HepG2 (cell line): ENCODE measurements around the gene ACTN1. TPM values are rescaled to one million over a fixed set of nuclear protein-coding genes. Genes with fewer than 3 reads are reported as not detected.

Experiments
- ATAC-seq: fragments of 200-7000 bp; cut with Tn5 transposase; 3 replicates; pipeline ENCODE4 v1.9.1; 2020; ENCODE audit warnings: mild to moderate bottlenecking, moderate library complexity
- BruUV-seq: library from RNA; stranded (reverse); fragments of 400-500 nt; replicated peaks from 2 replicates; lab custom pipeline; 2021; lab: Mats Ljungman, UMichigan
- CTCF ChIA-PET: fragments of 300-600 bp; formaldehyde crosslinking; extraction: SDS; loops from one replicate; lab custom pipeline; 2021; ENCODE audit warnings: low total read pairs, inconsistent platforms, low intra/inter-chr PET ratio; lab: Yijun Ruan, JAX
- POLR2A ChIA-PET: fragments of 350-600 bp; sonication (Branson Sonifier 250); formaldehyde crosslinking; loops from one replicate; lab custom pipeline; 2020; ENCODE audit warnings: antibody characterized with exemption, inconsistent platforms; lab: Yijun Ruan, JAX
- DNase-seq: peaks from one replicate; pipeline ENCODE4 v3.0.0-alpha.2; 2015; ENCODE audit warnings: low spot score
- FAIRE-seq: peaks from 3 replicates; lab custom pipeline; 2011; peaks lifted over from hg19 to GRCh38; lab: Jason Lieb, UNC
- H2AFZ ChIP-seq: one replicate; pipeline ENCODE4 v1.6.1; 2011; ENCODE audit warnings: low read length, inconsistent platforms
- H3K27ac ChIP-seq: fragments of 300-600 bp; 3 replicates; pipeline ENCODE4 v1.8.0; 2011; ENCODE audit warnings: mixed run types, mild to moderate bottlenecking, mixed read lengths, low read length, inconsistent platforms; ENCODE audit not compliant: insufficient read depth; ENCODE audit errors: extremely low read length
- H3K27me3 ChIP-seq, 2 experiments: fragments of 200-600 bp in 1 of 2; 2 replicates in 1 of 2; 3 replicates in 1 of 2; pipeline versions ENCODE4 v1.6.0 to v1.8.0; 2011; ENCODE audit warnings: low read length in 2 of 2, mild to moderate bottlenecking in 2 of 2, moderate library complexity in 2 of 2, inconsistent platforms in 1 of 2; ENCODE audit not compliant: insufficient read depth in 2 of 2, control insufficient read depth in 1 of 2
- H3K36me3 ChIP-seq, 2 experiments: fragments of 200-600 bp in 1 of 2; replicated peaks in 1 of 2; 2 replicates in 1 of 2; 3 replicates in 1 of 2; pipeline versions ENCODE4 v1.5.1 to v1.8.0; 2011; ENCODE audit warnings: low read length in 2 of 2, inconsistent platforms in 1 of 2; ENCODE audit not compliant: insufficient read depth in 2 of 2, control insufficient read depth in 1 of 2
- H3K4me1 ChIP-seq: 2 replicates; pipeline ENCODE4 v1.5.1; 2012; ENCODE audit warnings: low read length, inconsistent platforms; ENCODE audit not compliant: insufficient read depth
- H3K4me2 ChIP-seq: 2 replicates; pipeline ENCODE4 v1.6.0; 2011; ENCODE audit warnings: low read depth, low read length, inconsistent platforms
- H3K4me3 ChIP-seq, 3 experiments: fragments of 200-600 bp in 1 of 3; sonication (generic), shearing (Covaris generic) in 1 of 3; replicated peaks in 1 of 3; 2 replicates each; pipeline ENCODE4 v1.5.1; 2011 to 2016; ENCODE audit warnings: low read length in 3 of 3, inconsistent platforms in 2 of 3, low read depth in 2 of 3, mild to moderate bottlenecking in 2 of 3, control low read depth in 1 of 3, mixed read lengths in 1 of 3; ENCODE audit not compliant: insufficient read depth in 1 of 3
- H3K79me2 ChIP-seq: one replicate; pipeline ENCODE4 v1.6.1; 2011; ENCODE audit warnings: low read length, inconsistent platforms; ENCODE audit not compliant: insufficient read depth
- H3K9ac ChIP-seq: 2 replicates; pipeline ENCODE4 v1.6.0; 2011; ENCODE audit warnings: mild to moderate bottlenecking, low read depth, low read length, inconsistent platforms; ENCODE audit not compliant: insufficient read depth
- H3K9me3 ChIP-seq: 2 replicates; pipeline ENCODE4 v1.5.1; 2012; ENCODE audit warnings: mild to moderate bottlenecking, low read length
- H4K20me1 ChIP-seq: 2 replicates; pipeline ENCODE4 v1.6.0; 2011; ENCODE audit warnings: inconsistent platforms, mild to moderate bottlenecking, low read length, moderate library complexity; ENCODE audit not compliant: insufficient read depth
- ELF3 ChIP-seq: IDR thresholded peaks from 2 replicates; pipeline ENCODE4 v1.6.1; 2016; ENCODE audit warnings: missing genetic modification reagents, missing compliant biosample characterization
- HDAC1 ChIP-seq: sonication (generic); formaldehyde crosslinking; IDR thresholded peaks from 2 replicates; pipeline ENCODE4 v1.5.1; 2020; ENCODE audit warnings: mild to moderate bottlenecking, missing genetic modification reagents
- HNF4A ChIP-seq: sonication (generic); formaldehyde crosslinking; IDR thresholded peaks from 2 replicates; pipeline ENCODE4 v1.4.0; 2020; ENCODE audit warnings: missing genetic modification reagents
- HOXA3 ChIP-seq: sonication (generic); formaldehyde crosslinking; IDR thresholded peaks from 2 replicates; pipeline ENCODE4 v1.5.0; 2020; ENCODE audit warnings: missing genetic modification reagents
- MAX ChIP-seq: IDR thresholded peaks from 2 replicates; pipeline ENCODE4 v1.6.1; 2012; ENCODE audit warnings: inconsistent platforms
- SALL1 ChIP-seq: sonication (generic); formaldehyde crosslinking; IDR thresholded peaks from 2 replicates; pipeline ENCODE4 v1.8.0; 2022; ENCODE audit warnings: mild to moderate bottlenecking, missing genetic modification reagents
- SKI ChIP-seq: fragments of 450-650 bp; IDR thresholded peaks from one replicate; pipeline ENCODE4 v1.6.1; 2018; ENCODE audit warnings: mild to moderate bottlenecking; ENCODE audit not compliant: partially characterized antibody
- TOE1 ChIP-seq: sonication (generic); formaldehyde crosslinking; IDR thresholded peaks from 2 replicates; pipeline ENCODE4 v1.4.0; 2020; ENCODE audit warnings: mild to moderate bottlenecking, missing genetic modification reagents
- UBTF ChIP-seq: sonication (generic); formaldehyde crosslinking; IDR thresholded peaks from 2 replicates; pipeline ENCODE4 v1.4.0; 2020; ENCODE audit warnings: mild to moderate bottlenecking, missing genetic modification reagents
- ZBTB38 ChIP-seq: sonication (generic); formaldehyde crosslinking; IDR thresholded peaks from 2 replicates; pipeline ENCODE4 v1.5.1; 2020; ENCODE audit warnings: mild to moderate bottlenecking, missing genetic modification reagents
- ZFP91 ChIP-seq: sonication (generic); formaldehyde crosslinking; IDR thresholded peaks from 2 replicates; pipeline ENCODE4 v1.9.0; 2022; ENCODE audit warnings: missing genetic modification reagents, mild to moderate bottlenecking, borderline replicate concordance
- ZMYM4 ChIP-seq: sonication (generic); formaldehyde crosslinking; IDR thresholded peaks from 2 replicates; pipeline ENCODE4 v1.8.1; 2023; ENCODE audit warnings: mild to moderate bottlenecking, missing genetic modification reagents
- ZNF292 ChIP-seq: sonication (generic); formaldehyde crosslinking; IDR thresholded peaks from 2 replicates; pipeline ENCODE4 v1.8.1; 2022; ENCODE audit warnings: mild to moderate bottlenecking, low read depth, missing genetic modification reagents, borderline replicate concordance
- ZNF710 ChIP-seq: sonication (generic); formaldehyde crosslinking; IDR thresholded peaks from 2 replicates; pipeline ENCODE4 v1.5.0; 2020; ENCODE audit warnings: mild to moderate bottlenecking, missing genetic modification reagents, borderline replicate concordance
- WGBS: methylation state at CpG from one replicate; pipeline ENCODE4 v1.1.6; 2017; ENCODE audit warnings: low lambda C conversion rate; 5-methylcytosine and 5-hydroxymethylcytosine counted together
- in situ Hi-C: cut with HindIII; loops from 2 replicates; pipeline ENCODE4 v1.10.0; 2017; ENCODE audit warnings: low pct_unique_long_range_greater_than_20kb; ENCODE audit not compliant: extremely low pct_ligation_motif_present
- intact Hi-C: fragments of 100-400 bp; cut with micrococcal nuclease; formaldehyde crosslinking; loops from one replicate; pipeline ENCODE4 v1.10.0; 2022; ENCODE audit not compliant: unreplicated experiment
- polyA plus RNA-seq, 8 experiments: library from polyadenylated mRNA; depleted of rRNA in 3 of 8; stranded (reverse) in 7 of 8; unstranded in 1 of 8; fragments of >200 nt; fragmentation: Illumina TruSeq in 4 of 8; extraction: Trizol in 4 of 8; gene quantifications; 2 replicates each; pipeline versions ENCODE4 v1.2.1 to v1.2.3, GENCODE V29; 2011 to 2016; ENCODE audit warnings: low read depth in 4 of 8, missing spikeins in 1 of 8, mixed read lengths in 1 of 8; ENCODE audit not compliant: insufficient read depth in 1 of 8
- total RNA-seq, 5 experiments: library from RNA; depleted of rRNA; stranded (reverse); fragments of >200 nt; fragmentation: Illumina TruSeq; extraction: Trizol; gene quantifications; 2 replicates each; pipeline ENCODE4 v1.2.3, GENCODE V29; 2016; ENCODE audit warnings: low read depth in 1 of 5

ACTN1 gene
- total and polyA plus RNA-seq, 2 of the 13 experiments (the other 11 are each of a cell fraction or from before 2014, with no cell fraction given), result 58.6 to 162 TPM

- H3K27ac ChIP-seq, result peak overlapping the region; percentile 51
- intact Hi-C loops, result no loop called here
- H3K9ac ChIP-seq, result no peak overlapping the region
- in situ Hi-C loops, result no loop called here
- ChIA-PET POLR2A (interaction anchor here (0.8 to 1.9 kb wide), 2 partner anchors 12 to 26 kb away, joined by 3 to 12 read pairs; no protein-coding TSS in a partner anchor), CTCF (no interaction called here)
- ATAC-seq, result peak; percentile 36
- FAIRE-seq, result no peak
- peak overlapping the region; percentile 28; the same call in 1 of the 2 replicates for H3K4me2 ChIP-seq
- H3K4me1 ChIP-seq, result peaks cover 99% of the 10 kb centered on the region
- H3K27me3 ChIP-seq, result no peaks in the 10 kb centered on the region
- no peak for DNase-seq
- H3K36me3 ChIP-seq, result peaks cover 2 to 8% of the 10 kb centered on the region in 2 experiments; a peak in 2 of 5 replicates
- peaks cover 31% of the 10 kb centered on the region for H4K20me1 ChIP-seq
- no peak overlapping the region for H2AFZ ChIP-seq
- no peak overlapping the region for H3K4me3 ChIP-seq
- BruUV-seq, result no TSS peak
- H3K9me3 ChIP-seq, result no peaks in the 10 kb centered on the region
- H3K79me2 ChIP-seq, result peaks cover 97% of the 10 kb centered on the region
- WGBS, result 66% methylated on average over 13 of the region's 14 CpGs
- 0 out of 2 replicates have a peak, but pooled peaks have one; percentile 29 for TF ChIP-seq MAX
- peak; percentile 56 for TF ChIP-seq HNF4A (CRISPR knock-in tag)
- peak; percentile 41; the same call in 1 of the 2 replicates for TF ChIP-seq SALL1 (CRISPR knock-in tag)
- no peak for TF ChIP-seq TOE1
- no peak for TF ChIP-seq ELF3
- peak; percentile 39; the same call in 1 of the 2 replicates for TF ChIP-seq HOXA3 (CRISPR knock-in tag)
- peak; percentile 84; the same call in 1 of the 2 replicates for TF ChIP-seq ZNF292
- TF ChIP-seq ZBTB38 (CRISPR knock-in tag), result peak; percentile 77; the same call in 1 of the 2 replicates
- TF ChIP-seq UBTF (CRISPR knock-in tag), result peak; percentile 51; the same call in 1 of the 2 replicates
- peak; percentile 70 for TF ChIP-seq ZFP91 (CRISPR knock-in tag)
- peak; percentile 11 for TF ChIP-seq SKI
- TF ChIP-seq HDAC1, result 0 out of 2 replicates have a peak, but pooled peaks have one; percentile 23
- 0 out of 2 replicates have a peak, but pooled peaks have one; percentile 14 for TF ChIP-seq ZMYM4 (CRISPR knock-in tag)
- no peak for TF ChIP-seq ZNF710
Observed at GRCh38 chr14:68951800-68952530, 27.1 kb downstream of the ACTN1 start.
